OCI-LY7 (cell line): ENCODE results near the gene BTBD17.

Source experiments
- CTCF ChIP-seq: fragments of 200-600 bp; sonication (generic); conservative IDR thresholded peaks from 2 replicates; pipeline ENCODE4 v1.5.1; 2014; ENCODE audit warnings: mild to moderate bottlenecking, antibody characterized with exemption, low read length, moderate library complexity, mixed read lengths
- EZH2phosphoT487 ChIP-seq: fragments of 200-600 bp; sonication (generic); IDR thresholded peaks from 2 replicates; pipeline ENCODE4 v1.6.1; 2018; ENCODE audit warnings: low read depth, borderline replicate concordance, mild to moderate bottlenecking, mixed run types, antibody characterized with exemption, low read length, moderate library complexity, mixed read lengths

GRCh38 chr17:74332017-74332650 is 29.5 kb downstream of the BTBD17 start:
- no peak for TF ChIP-seq CTCF
- TF ChIP-seq EZH2phosphoT487 = no peak
